Activated CD4-positive, alpha-beta T cell treated with anti-CD3 and anti-CD28 coated beads for 48 hours (primary cell): Measurements from ENCODE around the gene TSC22D4.
"Not testable (repeated sequence)": the region's sequence is repeated elsewhere in the genome, so short reads cannot be mapped to it uniquely, and the experiment has no call there.

Experiments used
- DNase-seq: peaks from one replicate; pipeline ENCODE4 v3.0.0-alpha.2; 2020

The TSC22D4 gene

DNA sequence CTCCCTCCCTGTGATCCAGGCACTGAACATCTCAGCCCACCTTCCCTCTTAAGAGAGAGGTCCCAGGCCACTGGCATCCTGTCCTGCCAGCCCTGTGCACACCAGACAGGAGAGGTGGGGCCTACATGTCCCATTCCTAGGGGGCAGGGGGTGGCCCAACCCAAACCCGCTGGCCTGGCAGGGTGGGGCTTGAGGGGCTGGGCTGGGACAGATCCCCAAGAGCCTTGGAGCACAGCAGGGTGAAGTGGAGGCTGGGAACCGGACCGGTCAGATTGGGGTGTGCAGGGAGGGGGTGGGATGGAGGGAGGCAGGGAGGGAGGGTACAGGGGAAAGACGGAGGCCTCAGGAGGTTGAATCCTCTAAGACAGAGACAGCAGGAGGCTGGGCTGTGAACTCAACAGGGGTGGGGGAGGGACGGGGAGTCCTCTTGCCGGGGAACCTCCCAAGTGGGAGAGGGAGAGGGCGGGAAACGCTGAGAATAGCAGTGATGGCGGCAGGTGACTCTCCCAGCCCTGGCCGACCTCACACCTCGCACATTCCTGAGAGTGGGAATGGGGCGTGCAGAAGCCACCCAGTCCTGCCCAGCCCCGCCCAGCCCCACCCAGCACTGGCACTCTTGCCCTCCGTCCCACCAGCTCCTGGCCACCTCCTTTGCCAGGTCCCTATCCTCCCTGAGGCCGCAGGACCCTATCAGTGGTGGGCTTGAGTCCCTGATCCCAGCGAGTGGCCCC is 6.7 kb downstream of the TSC22D4 start:
- no peak for DNase-seq

DNA sequence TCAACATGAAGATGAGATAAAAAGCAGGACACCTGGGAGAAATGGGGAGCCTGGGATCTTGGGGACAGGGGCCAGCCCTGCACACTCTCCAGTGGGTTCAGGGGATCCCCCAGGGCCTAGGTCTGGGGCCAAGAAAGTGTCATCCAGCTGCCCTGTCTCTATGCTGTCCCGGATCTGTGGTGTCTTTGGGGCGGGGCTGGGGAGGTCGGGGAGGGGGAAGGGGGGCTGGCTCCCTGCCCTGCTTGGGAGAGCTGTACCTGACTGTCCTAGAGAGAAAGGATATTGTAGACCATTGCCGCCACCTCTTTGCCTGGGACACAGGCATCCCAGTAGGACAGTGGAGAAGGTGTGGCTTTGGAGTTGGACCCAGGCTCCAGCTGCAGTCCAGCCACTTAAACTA is 8.0 kb downstream of the TSC22D4 start:
- no peak for DNase-seq

DNA sequence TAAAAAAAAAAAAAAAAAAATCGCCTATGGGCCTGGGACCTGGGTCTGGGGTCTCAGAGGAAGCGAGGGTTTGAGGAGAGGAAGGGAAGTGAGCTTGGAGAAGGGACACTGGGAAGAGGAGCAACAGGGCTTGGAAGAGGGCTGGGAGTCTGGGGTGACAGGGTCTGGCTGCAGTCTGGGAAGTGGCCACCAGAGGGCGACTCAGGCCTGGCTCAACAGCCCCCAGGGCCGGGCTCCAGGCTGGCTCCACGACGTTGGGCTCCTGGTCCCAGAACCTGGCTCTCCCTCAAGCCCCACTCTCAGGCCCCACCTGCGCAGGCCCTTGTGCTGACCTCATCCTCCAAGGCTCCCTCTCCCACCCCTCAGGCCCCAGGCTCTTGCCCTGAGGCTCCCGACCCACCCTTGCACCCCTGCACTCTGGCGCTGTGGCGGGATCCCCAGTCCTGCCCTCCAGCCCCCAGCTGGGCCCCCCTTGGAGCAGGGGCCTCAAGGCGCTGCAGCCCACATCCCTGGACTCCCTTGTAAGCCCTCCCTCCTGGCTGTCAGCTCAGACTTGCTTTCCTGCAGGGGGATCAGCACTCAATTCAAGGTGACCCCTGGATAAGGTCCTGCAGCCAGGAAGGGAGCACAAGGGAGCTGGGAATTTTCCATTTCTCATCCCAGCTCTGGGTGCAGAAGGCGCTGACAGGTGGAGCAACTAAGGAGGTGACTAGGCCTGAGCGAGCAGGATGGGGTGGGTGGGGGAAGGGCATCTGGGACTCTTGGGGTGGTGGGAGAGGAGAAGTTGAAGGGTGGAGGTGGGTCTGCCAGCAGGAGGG is 9.6 kb downstream of the TSC22D4 start:
- DNase-seq = peak; percentile 87

DNA sequence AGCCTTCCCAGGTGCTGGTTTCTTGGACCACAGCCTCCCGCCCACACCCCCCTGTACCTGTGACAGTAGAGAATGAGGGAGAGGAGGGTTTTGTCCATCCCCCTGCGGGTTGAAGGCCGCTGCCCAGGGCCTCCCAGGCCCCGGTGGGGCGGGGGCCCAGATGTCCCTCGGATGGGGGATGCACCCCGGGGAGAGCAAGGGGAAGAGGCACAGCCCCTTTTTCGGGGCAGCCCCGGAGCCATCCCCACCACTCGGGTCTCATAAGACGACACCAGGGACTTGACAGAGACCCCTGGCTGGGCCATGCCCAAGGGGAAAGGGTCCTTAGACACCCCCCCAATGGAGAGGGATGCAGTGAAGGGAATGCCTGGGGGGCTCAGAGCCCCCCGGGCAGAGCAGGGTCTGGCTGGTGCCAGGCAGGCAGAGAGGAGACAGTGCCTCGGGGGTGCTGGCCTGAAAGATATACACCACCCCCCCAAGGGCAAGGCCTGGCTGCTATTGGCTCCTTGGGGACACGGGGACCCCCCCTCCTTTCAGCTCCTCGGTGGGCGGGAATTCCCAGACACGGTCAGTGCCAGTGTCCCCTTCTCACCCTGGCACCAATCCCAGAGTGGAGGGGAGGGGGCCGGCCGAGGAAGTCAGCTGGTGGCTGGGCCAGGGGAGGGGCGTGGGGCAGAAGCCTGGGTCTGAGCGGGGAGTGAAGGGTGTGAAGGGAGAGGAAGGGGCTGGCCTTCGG is 11.2 kb downstream of the TSC22D4 start:
- DNase-seq = no peak

DNA sequence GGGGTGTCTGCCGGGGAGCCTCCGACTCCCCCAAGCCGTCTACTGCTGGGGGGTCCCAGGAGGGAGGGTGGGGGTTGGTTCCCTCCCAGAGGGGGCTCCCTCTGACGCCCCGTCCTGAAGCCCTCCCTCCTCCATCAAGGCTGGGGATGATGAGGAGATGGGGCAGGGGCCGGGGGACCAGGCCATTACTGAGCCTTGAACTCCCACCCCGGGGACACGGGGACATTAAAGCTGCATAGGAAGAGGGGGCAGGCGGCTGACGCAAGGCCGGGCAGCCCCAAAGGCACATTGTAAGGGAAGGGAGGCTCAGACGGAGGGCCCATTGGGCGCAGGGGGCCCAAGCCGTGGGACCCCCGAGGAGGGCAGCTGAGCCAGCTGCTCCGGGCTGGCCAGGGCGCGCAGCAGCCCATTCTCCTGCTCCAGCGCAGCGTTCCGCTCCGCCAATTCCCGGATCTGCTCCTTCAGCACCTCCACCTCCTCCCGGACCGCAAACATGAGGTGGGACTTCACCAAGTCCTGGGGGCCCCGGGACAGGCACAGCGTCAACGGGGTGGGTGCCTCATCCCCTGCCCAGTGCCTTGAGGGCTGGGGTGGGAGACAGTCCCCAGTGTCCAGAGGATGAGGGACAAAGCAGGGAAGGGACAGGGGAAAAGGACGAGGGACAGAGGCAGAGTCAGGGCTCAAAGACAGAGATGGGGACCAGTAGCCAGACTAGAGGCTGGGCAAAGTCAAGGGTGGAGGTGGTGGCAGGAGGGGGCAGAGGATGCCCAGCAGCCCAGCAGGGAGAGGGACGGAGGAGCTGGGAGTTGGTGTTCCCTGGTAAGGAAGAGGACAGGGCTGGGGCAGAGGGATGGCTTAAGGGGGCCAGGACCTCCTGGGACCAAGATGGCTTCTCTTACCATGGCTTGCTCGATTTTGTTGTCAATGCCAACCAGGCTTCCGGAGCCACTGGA is 12.1 kb downstream of the TSC22D4 start:
- DNase-seq = no peak

DNA sequence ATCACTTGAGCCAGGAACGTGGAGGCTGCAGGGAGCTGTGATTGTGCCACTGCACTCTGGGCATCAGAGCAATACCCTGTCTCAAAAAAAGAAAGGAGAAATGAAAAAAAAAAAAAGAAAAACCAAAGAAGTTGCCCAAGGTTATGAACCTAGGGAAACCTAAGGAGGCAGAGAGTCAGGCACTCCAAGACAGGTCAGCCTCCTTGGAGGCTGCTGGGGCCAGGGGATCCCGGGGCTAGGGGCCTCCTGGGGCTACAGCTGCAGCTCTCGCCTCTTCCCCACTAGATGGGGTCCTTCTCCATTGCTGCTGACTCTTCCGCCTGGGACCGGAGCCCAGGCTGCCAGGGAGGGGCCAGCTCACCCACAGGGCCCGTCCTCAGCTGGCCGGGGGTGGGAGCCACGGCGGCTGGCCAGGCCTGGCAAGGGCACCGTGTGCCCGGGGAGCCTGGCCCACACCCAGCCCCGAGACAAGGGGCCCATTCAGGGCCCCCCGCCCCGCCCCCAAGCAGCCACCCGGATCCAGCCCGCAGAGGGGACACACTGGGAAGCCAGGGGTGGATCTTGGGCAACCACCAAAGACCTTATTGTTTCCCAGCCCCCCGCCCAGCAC is 13.2 kb downstream of the TSC22D4 start:
- no peak for DNase-seq

DNA sequence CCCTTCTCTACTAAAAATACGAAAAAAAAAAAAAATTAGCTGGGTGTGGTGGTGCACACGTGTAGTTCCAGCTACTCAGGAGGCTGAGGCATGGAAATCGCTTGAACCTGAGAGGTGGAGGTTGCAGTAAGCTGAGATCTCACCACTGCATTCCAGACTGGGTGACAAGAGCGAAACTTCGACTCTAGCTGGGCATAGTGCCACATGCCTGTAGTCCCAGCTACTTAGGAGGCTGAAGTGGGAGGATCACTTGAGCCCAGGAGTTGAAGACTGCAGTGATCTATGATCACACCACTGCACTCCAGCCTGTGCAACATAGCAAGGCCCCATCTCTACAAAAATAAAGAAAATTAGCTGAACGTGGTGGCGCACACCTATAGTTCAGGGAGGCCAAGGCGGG is 13.7 kb downstream of the TSC22D4 start:
- DNase-seq = no peak

DNA sequence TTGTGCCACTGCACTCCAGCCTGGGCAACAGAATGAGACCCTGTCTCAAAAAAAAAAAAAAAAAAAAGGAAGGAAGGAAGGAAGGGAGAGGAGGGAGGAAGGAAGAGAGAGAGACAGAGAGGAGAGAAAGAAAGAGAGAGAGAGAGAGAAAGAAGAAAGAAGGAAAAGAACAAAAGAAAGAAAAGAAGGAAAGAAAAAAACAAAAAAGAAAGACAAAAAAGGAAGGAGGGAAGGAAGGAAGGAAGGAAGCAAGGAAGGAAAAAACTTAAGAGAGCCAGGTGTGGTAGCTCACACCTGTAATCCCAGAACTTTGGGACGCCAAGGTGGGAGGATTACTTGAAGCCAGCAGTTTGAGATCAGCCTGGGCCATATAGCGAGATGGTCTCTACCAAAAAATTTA is 14.2 kb downstream of the TSC22D4 start:
- no peak for DNase-seq

DNA sequence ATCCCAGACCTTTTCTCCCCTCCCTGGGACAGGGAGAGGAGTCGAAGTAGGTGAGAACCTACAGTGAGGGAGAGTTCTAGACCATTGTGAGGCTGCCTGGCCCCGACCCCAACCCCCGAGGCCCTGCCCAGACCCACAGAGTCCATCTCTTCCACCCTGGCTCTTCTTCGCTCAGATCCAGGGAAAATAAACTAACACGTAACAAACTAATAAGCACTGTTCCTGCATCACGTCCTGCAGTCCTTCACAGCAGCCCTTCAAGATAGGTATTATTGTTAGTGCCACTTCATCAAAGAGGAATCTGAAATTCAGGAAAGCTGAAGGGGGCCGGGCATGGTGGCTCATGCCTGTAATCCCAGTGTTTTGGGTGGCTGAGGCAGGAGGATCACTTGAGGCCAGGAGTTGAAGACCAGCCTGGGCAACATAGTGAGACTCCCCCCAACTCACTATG is 14.8 kb downstream of the TSC22D4 start, which contains the start of gene SPACDR:
Gene SPACDR (minus strand): TSS at position 51 of the 451 bp plus-strand sequence. CDS start 235 bp downstream, outside the sequence.
- no peak for DNase-seq

DNA sequence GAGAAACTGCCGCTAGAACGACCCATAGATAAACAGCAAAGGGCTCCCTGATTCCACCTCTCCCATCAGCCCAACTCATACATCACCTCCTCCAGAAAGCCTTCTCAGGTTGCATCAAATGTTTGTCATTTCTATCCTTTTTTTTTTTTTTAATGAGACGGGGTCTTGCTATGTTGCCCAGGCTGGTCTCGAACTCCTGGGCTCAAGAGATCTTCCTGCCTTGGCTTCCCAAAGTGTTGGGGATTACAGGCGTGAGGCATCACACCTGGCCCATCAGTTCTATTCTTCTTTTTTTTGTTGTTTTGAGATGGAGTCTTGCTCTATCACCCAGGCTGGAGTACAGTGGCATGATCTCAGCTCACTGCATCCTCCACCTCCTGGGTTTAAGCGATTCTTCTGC is 22.0 kb downstream of the TSC22D4 start:
- DNase-seq = no peak

DNA sequence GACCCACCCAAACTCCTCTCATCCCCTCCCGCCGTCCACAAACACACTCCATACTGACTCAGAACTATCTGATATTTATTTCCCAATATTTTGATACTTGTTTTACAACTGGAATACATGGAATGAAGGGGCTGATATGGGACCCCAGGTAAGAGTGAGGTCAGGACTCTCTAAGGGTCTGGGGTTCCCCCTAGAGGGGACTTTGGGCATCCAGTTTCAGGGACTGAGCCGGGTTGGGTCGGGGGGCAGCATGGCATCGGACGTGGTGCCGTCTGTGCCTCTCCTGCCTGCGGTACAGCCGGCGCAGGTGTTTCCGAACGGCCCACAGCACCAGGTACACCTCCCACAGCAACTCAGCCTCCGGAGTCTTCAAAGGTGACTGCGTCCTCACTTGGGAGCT is 22.5 kb downstream of the TSC22D4 start:
- DNase-seq = no peak

DNA sequence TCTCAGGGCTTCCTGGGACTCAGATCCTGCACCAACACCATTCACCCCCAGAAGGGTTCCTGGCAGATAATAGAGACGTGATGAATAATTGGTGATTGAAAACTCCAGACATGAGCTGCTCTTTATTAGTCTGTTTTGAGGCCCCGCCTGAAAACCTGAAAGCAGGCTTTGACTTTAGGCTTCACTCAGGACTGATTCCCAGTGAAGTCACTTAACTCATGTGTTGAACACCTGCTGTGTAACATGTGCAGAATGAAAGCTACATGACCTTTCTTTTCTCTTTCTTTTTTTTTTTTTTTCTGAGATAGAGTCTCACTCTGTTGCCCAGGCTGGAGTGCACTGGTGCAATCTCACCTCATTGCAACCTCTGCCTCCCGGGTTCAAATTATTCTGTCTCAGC is 23.8 kb downstream of the TSC22D4 start:
- DNase-seq = no peak

DNA sequence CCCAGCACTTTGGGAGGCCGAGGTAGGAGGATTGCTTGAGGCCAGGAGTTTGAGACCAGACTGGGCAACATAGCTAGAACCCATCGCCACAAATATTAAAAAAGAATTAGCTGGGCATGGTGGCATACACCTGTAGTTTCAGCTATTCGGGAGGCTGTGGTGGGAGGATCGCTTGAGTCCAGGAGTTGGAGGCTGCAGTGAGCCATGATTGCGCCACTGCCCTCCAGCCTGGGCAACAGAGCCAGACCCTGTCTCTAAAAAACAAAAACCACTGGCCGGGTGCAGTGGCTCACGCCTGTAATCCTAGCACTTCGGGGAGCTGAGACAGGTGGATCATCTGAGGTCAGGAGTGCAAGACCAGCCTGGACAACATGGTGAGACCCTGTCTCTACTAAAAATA is 25.2 kb downstream of the TSC22D4 start:
- DNase-seq = not testable (repeated sequence)

DNA sequence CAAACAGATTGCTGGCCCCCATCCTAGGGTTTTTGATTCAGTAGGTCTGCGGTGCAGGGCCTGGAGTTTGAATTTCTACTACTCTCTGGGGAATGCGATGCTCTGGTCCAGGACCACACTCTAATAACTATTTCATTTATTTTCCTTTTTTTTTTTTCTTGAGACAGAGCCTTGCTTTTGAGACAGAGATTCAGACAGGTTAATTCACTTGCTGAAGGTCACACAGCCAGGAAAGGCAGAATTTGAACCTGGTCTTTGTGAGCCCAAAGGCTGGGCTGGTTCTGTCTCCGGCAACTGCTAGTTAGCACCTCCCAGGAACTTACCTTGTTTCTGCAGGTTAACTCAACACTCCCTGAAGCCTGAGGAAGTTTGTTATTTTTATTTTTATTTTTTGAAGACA is 26.5 kb downstream of the TSC22D4 start:
- DNase-seq = no peak

DNA sequence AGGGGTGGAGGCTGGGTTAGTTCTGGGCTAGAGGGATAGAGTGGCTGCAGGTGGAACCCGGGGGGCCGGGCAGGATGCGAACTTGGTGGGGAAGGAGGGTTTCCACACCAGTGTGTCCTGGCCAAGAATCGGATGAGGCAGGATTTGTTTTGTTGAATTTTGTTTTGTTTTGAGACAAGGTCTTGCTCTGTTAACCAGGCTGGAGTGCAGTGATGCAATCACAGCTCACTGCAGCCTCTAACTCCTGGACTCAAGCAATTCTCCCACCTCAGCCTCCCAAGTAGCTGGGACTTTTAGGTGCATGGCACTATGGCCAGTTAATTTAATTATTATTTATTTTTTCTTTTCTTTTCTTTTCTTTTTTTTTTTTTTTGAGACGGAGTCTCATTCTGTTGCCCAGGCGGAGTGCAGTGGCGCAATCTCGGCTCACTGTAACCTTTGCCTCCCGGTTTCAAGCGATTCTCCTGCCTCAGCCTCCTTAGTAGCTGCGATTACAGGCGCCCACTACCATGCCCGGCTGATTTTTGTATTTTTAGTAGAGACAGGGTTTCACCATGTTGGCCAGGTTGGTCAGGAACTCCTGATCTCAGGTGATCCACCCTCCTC is 29.7 kb downstream of the TSC22D4 start:
- no peak for DNase-seq

DNA sequence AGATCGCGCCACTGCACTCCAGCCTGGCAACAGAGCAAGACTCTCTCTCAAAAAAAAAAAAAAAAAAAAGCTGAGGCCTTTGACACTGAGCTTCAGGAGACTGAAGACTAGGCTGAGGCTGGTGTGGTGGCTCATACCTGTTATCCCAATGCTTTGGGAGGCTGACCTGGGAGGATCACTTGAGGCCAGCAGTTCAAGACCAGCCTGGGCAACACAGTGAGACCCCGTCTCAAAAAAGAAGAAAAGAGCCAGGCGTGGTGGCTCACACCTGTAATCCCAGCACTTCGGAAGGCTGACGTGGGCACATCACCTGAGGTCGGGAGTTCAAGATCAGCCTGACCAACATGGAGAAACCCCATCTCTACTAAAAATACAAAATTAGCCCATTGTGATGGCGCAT is 31.7 kb downstream of the TSC22D4 start:
- not testable (repeated sequence) for DNase-seq

DNA sequence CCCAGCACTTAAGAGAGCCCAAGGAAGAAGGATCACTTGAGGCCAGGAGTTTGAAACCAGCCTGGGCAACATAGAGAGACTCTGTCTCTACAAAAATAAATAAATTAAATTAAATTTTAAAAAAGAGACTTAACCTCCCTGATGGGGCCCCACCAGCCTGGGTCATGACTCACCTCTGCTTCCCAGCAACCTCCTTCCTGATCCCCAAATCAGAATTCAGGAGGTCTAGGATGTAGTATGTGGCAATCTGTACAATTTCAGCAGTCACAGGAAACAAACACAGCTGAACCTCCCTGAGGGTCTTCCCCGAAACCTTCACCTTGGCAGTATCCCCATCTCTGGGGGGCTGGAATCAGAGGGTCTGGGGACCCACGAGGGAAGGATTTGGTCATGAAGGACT is 33.0 kb downstream of the TSC22D4 start:
- DNase-seq = no peak

DNA sequence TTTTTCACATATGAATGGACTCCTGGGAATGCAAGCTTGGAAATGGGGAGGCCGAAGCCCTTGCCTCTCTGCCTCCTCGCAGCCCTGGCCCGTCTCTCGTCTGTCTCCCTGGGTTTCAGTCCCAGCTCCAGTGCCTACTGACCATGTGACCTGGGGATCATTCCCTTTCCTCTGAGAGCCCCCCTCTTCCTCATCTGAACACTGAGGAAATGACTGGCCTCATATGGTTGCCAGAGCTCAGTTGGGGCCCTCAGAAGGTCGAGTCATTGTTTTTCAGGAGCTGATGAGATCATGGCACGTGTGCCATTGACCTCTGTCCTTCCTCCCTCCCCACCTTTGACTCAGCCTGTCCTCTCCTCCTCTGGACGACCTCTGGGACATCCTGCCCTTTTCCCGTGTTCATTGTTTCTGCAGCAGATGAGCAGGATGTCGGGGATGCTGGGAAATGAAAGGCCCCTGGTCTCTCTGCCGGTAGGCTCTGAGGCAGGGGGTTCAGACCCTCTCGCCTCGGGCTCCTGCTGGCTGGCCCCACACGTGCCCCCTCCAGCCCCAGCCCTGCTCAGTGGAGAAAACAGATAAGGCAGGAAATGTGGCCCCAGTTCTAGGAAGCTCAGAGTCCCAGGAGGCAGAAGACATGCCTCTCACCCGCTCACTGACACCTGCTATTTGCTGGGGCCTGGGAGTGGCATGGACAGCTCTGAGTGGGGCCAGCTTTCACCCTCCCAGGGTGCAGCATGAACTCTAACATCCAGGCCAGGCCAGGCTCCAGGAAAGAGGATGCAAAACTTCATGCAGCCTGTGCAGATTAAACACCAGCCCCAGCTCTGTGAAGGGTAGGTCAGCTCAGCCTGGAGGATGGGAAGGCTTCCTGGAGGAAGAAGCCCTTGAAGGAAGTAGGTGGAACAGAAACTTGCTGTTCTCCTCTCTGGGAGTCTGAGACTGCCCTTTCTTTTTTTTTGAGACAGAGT is 34.4 kb downstream of the TSC22D4 start:
- peak; percentile 21 for DNase-seq

DNA sequence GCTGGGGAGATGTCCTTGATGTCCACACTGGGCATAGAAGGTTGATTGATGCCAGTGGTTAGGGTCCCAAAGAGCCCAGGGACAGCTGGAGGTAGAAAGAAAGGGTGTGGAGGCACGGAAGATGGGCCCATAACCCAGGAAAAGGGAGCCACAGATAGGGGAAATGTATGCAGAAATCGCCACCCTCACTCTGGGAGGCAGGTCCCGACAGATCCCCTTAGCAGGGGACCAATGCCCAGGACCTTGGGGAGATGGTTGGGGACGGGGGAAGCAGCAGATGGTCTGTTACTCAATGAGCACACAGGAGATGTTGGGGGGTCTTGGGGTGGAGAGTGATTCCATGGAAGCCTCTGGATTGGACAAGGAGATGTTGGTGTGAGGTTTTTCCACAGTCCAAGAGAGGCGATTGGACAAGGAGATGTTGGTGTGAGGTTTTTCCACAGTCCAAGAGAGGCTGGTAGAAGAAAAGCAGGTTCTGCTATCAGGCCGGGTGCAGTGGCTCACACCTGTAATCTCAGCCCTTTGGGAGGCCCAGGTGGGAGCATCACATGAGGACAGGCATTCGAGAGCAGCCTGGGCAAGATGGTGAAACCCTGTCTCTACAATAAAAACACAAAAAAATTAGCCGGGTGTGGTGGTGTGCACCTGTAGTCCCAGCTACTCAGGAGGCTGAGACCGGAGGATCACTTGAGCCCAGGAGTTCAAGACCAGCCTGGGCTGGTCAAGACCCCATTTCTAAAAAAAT is 35.7 kb downstream of the TSC22D4 start:
- no peak for DNase-seq
